ENCODE measurements around the gene PTPRN2. TPM values are rescaled to one million over a fixed set of nuclear protein-coding genes. Genes with fewer than 3 reads are reported as not detected.

The PTPRN2 gene
- total and polyA plus RNA-seq, 4 donors: 18.1 to 69.9 (median 50.4) TPM

- H3K27ac ChIP-seq (ENCODE audit: low read depth, low read length): no peak overlapping the region
- no peaks in the 10 kb centered on the region for H3K27me3 ChIP-seq (ENCODE audit: control insufficient read depth, insufficient read depth, low read length)
- H3K36me3 ChIP-seq (ENCODE audit: control insufficient read depth, insufficient read depth, low read length): peaks cover 19% of the 10 kb centered on the region
- 88% methylated on average over 1 of the region's 5 CpGs for WGBS (ENCODE audit: insufficient coverage)
- H3K4me3 ChIP-seq (ENCODE audit: low read depth, low read length): no peak overlapping the region
- DNase-seq (ENCODE audit: low read depth in 4 of 6, low spot score in 6 of 6): peak in 1 of 6 donors; percentile 69
- H3K4me1 ChIP-seq (ENCODE audit: control insufficient read depth, insufficient read depth, low read length): peaks cover 53% of the 10 kb centered on the region
- no peaks in the 10 kb centered on the region for H3K9me3 ChIP-seq (ENCODE audit: control insufficient read depth, insufficient read depth, low read length)
Measured at GRCh38 chr7:158492367-158492764, 95.3 kb downstream of the PTPRN2 start.

- peaks cover 53% of the 10 kb centered on the region for H3K4me1 ChIP-seq (ENCODE audit: control insufficient read depth, insufficient read depth, low read length)
- H3K27ac ChIP-seq (ENCODE audit: low read depth, low read length): no peak overlapping the region
- no peaks in the 10 kb centered on the region for H3K9me3 ChIP-seq (ENCODE audit: control insufficient read depth, insufficient read depth, low read length)
- H3K4me3 ChIP-seq (ENCODE audit: low read depth, low read length): no peak overlapping the region
- H3K36me3 ChIP-seq (ENCODE audit: control insufficient read depth, insufficient read depth, low read length): peaks cover 19% of the 10 kb centered on the region
- H3K27me3 ChIP-seq (ENCODE audit: control insufficient read depth, insufficient read depth, low read length): no peaks in the 10 kb centered on the region
- no peak for DNase-seq (ENCODE audit: low read depth in 4 of 6, low spot score in 6 of 6)
- 70% methylated on average over 8 of the region's 11 CpGs for WGBS (ENCODE audit: insufficient coverage)
Measured at GRCh38 chr7:158491094-158491493, 96.5 kb downstream of the PTPRN2 start.

- H3K27ac ChIP-seq (ENCODE audit: low read depth, low read length): no peak overlapping the region
- no peak overlapping the region for H3K4me3 ChIP-seq (ENCODE audit: low read depth, low read length)
- whole genome bisulfite sequencing (ENCODE audit: insufficient coverage): 92% methylated on average over 46 of the region's 47 CpGs
- H3K9me3 ChIP-seq (ENCODE audit: control insufficient read depth, insufficient read depth, low read length): no peaks in the 10 kb centered on the region
- H3K27me3 ChIP-seq (ENCODE audit: control insufficient read depth, insufficient read depth, low read length): no peaks in the 10 kb centered on the region
- peaks cover 19% of the 10 kb centered on the region for H3K36me3 ChIP-seq (ENCODE audit: control insufficient read depth, insufficient read depth, low read length)
- no peak for DNase-seq (ENCODE audit: low read depth in 4 of 6, low spot score in 6 of 6)
- H3K4me1 ChIP-seq (ENCODE audit: control insufficient read depth, insufficient read depth, low read length): peaks cover 44% of the 10 kb centered on the region
Measured at GRCh38 chr7:158490171-158490782, 97.3 kb downstream of the PTPRN2 start.

GRCh38 chr7:158489462-158490155 is 98.0 kb downstream of the PTPRN2 start:
- DNase-seq (ENCODE audit: low read depth in 4 of 6, low spot score in 6 of 6): no peak
- Histone ChIP-seq H3K4me3 (ENCODE audit: low read depth, low read length) (no peak overlapping the region), H3K27ac (ENCODE audit: low read depth, low read length) (no peak overlapping the region), H3K9me3 (ENCODE audit: control insufficient read depth, insufficient read depth, low read length) (no peaks in the 10 kb centered on the region), H3K36me3 (ENCODE audit: control insufficient read depth, insufficient read depth, low read length) (peaks cover 24% of the 10 kb centered on the region), H3K27me3 (ENCODE audit: control insufficient read depth, insufficient read depth, low read length) (no peaks in the 10 kb centered on the region), H3K4me1 (ENCODE audit: control insufficient read depth, insufficient read depth, low read length) (peaks cover 38% of the 10 kb centered on the region)
- WGBS (ENCODE audit: insufficient coverage): 93% methylated on average over 50 of the region's 51 CpGs

DNA sequence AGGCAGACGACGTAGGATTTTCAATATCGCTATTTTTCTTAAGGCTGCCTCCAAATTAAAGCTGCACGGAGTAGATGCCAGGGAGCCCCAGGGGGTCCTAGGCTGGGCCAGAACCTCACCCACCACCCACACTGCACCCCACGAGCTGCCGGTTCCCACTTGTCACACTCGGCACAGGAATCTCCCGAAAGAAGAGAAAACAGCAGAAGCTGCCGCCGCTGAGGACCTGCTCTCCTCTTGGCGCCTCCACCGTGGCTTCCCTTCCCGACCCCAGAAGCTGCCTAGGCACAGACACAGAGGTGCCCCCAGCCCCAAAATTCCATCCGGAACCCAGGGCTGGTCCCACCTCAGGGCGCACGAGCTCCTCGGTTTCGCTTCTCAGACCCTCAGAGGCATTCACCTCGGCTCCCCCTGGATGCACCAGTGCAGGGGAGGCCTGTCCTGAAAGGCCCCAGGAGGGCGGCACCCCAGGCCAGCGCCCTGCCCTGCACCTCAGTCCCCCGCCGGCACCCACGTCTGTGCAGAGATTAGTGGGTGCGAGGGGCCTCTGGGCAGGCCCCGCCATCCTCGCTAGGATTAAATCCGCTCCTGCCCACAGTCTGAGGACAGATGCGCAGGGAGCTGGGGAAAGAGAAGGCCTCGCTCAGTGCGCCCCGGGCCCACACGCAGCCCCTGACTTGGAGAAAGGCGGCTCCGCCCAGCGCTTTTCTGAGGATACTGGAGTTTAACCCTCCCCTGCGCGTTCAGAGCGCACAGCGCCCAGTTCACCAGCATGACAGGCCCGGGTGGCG is 99.2 kb downstream of the PTPRN2 start:
- DNase-seq (ENCODE audit: low read depth in 4 of 6, low spot score in 6 of 6): no peak
- Histone ChIP-seq H3K27ac (ENCODE audit: low read depth, low read length) (no peak overlapping the region), H3K36me3 (ENCODE audit: control insufficient read depth, insufficient read depth, low read length) (peaks cover 27% of the 10 kb centered on the region), H3K9me3 (ENCODE audit: control insufficient read depth, insufficient read depth, low read length) (no peaks in the 10 kb centered on the region), H3K4me1 (ENCODE audit: control insufficient read depth, insufficient read depth, low read length) (peaks cover 30% of the 10 kb centered on the region), H3K27me3 (ENCODE audit: control insufficient read depth, insufficient read depth, low read length) (no peaks in the 10 kb centered on the region), H3K4me3 (ENCODE audit: low read depth, low read length) (no peak overlapping the region)
- WGBS (ENCODE audit: insufficient coverage): 71% methylated on average over 37 of the region's 42 CpGs

- Histone ChIP-seq H3K27ac (ENCODE audit: low read depth, low read length) (no peak overlapping the region), H3K4me3 (ENCODE audit: low read depth, low read length) (no peak overlapping the region), H3K36me3 (ENCODE audit: control insufficient read depth, insufficient read depth, low read length) (peaks cover 27% of the 10 kb centered on the region), H3K27me3 (ENCODE audit: control insufficient read depth, insufficient read depth, low read length) (no peaks in the 10 kb centered on the region), H3K4me1 (ENCODE audit: control insufficient read depth, insufficient read depth, low read length) (peaks cover 28% of the 10 kb centered on the region), H3K9me3 (ENCODE audit: control insufficient read depth, insufficient read depth, low read length) (no peaks in the 10 kb centered on the region)
- 11% methylated on average over 10 of the region's 18 CpGs for WGBS (ENCODE audit: insufficient coverage)
- peak in 2 of 6 donors; percentile 81 to 89 for DNase-seq (ENCODE audit: low read depth in 4 of 6, low spot score in 6 of 6)
Measured at GRCh38 chr7:158487631-158488151, 99.9 kb downstream of the PTPRN2 start.

DNA sequence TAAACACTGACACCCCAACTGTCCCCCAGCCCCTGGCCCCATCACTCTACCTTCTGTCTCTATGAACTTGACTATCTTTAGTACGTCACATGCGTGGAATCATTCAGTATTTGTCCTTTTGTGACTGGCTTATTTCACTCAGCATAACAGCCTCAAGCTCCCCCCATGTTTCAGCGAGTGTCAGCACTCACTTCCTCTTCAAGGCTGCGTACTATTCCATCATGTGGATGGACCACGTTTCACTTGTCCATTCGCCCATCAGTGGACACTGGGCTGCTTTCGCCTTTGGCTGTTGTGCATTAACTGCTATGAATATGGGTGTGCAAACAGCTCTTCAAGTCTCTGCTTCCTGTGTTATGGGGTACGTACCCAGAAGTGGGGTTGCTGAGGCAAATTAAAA is 100.7 kb downstream of the PTPRN2 start:
- Histone ChIP-seq H3K4me3 (ENCODE audit: low read depth, low read length) (no peak overlapping the region), H3K36me3 (ENCODE audit: control insufficient read depth, insufficient read depth, low read length) (peaks cover 27% of the 10 kb centered on the region), H3K9me3 (ENCODE audit: control insufficient read depth, insufficient read depth, low read length) (no peaks in the 10 kb centered on the region), H3K27ac (ENCODE audit: low read depth, low read length) (no peak overlapping the region), H3K4me1 (ENCODE audit: control insufficient read depth, insufficient read depth, low read length) (peaks cover 22% of the 10 kb centered on the region), H3K27me3 (ENCODE audit: control insufficient read depth, insufficient read depth, low read length) (no peaks in the 10 kb centered on the region)
- DNase-seq (ENCODE audit: low read depth in 4 of 6, low spot score in 6 of 6): no peak
- WGBS (ENCODE audit: insufficient coverage): 92% methylated on average over 5 of the region's 8 CpGs

- Histone ChIP-seq H3K4me1 (ENCODE audit: control insufficient read depth, insufficient read depth, low read length) (peaks cover 15% of the 10 kb centered on the region), H3K27ac (ENCODE audit: low read depth, low read length) (no peak overlapping the region), H3K4me3 (ENCODE audit: low read depth, low read length) (no peak overlapping the region), H3K27me3 (ENCODE audit: control insufficient read depth, insufficient read depth, low read length) (no peaks in the 10 kb centered on the region), H3K36me3 (ENCODE audit: control insufficient read depth, insufficient read depth, low read length) (peaks cover 21% of the 10 kb centered on the region), H3K9me3 (ENCODE audit: control insufficient read depth, insufficient read depth, low read length) (no peaks in the 10 kb centered on the region)
- 96% methylated on average over 35 of the region's 50 CpGs for WGBS (ENCODE audit: insufficient coverage)
- no peak for DNase-seq (ENCODE audit: low read depth in 4 of 6, low spot score in 6 of 6)
Measured at GRCh38 chr7:158484801-158485531, 102.7 kb downstream of the PTPRN2 start.

GRCh38 chr7:158482480-158482879 is 105.1 kb downstream of the PTPRN2 start:
- peaks cover 8% of the 10 kb centered on the region for H3K36me3 ChIP-seq (ENCODE audit: control insufficient read depth, insufficient read depth, low read length)
- H3K4me3 ChIP-seq (ENCODE audit: low read depth, low read length): no peak overlapping the region
- no CpG with 5 or more reads among the region's 3 CpGs for WGBS (ENCODE audit: insufficient coverage)
- no peak overlapping the region for H3K27ac ChIP-seq (ENCODE audit: low read depth, low read length)
- no peaks in the 10 kb centered on the region for H3K27me3 ChIP-seq (ENCODE audit: control insufficient read depth, insufficient read depth, low read length)
- no peak for DNase-seq (ENCODE audit: low read depth in 4 of 6, low spot score in 6 of 6)
- H3K9me3 ChIP-seq (ENCODE audit: control insufficient read depth, insufficient read depth, low read length): no peaks in the 10 kb centered on the region
- peaks cover 11% of the 10 kb centered on the region for H3K4me1 ChIP-seq (ENCODE audit: control insufficient read depth, insufficient read depth, low read length)
